HG03521 (cell line): Measurements from ENCODE around the gene CCDC93.
"Not testable (repeated sequence)": the region's sequence is repeated elsewhere in the genome, so short reads cannot be mapped to it uniquely, and the experiment has no call there.

ENCODE experiments used
- ATAC-seq: cut with Tn5 transposase; IDR thresholded peaks from one replicate; pipeline ENCODE4 v1.9.1; 2021; ENCODE audit warnings: mild to moderate bottlenecking, moderate library complexity; ENCODE audit not compliant: unreplicated experiment

CCDC93 gene

GRCh38 chr2:117923471-117923870 is 90.4 kb downstream of the CCDC93 start:
- not testable (repeated sequence) for ATAC-seq

GRCh38 chr2:117921520-117921919 is 92.3 kb downstream of the CCDC93 start:
- ATAC-seq: no peak

GRCh38 chr2:117918608-117919007 is 95.3 kb downstream of the CCDC93 start:
- no peak for ATAC-seq

- ATAC-seq: no peak
Measured at GRCh38 chr2:117917223-117917917, 96.5 kb downstream of the CCDC93 start.

DNA sequence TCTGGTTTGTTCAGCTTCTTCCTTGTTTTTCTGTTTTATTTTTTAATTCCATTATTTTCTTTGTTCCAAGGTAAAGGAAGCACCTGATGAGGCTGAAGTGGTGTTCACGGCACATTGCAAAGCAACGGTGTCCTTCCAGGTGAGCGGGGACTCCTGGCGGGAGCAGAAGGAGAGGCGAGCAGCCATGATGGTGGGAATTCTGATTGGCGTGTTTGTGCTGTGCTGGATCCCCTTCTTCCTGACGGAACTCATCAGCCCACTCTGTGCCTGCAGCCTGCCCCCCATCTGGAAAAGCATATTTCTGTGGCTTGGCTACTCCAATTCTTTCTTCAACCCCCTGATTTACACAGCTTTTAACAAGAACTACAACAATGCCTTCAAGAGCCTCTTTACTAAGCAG is 110.9 kb downstream of the CCDC93 start:
- ATAC-seq: no peak

GRCh38 chr2:117888897-117889296 is 125.0 kb downstream of the CCDC93 start:
- ATAC-seq: no peak

DNA sequence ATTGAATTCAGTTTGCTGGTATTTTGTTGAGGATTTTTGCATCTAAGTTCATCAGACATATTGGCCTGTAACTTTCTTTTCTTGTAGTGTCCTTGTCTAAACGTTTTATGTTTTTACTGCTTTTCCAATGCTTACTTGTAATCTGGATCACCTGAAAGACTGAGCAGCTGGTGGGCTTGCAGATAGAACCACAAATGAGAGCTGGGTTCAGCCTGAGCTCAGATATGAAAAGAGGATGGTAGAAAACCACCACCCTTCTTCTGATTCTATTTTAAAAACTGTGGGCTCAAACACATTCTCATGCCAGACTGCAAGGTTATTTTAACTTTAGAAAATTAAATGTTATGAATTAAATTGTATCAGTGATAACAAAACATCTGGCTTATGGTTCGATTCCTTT is 128.6 kb downstream of the CCDC93 start:
- no peak for ATAC-seq

- no peak for ATAC-seq
Measured at GRCh38 chr2:117879003-117879402, 134.9 kb downstream of the CCDC93 start.

DNA sequence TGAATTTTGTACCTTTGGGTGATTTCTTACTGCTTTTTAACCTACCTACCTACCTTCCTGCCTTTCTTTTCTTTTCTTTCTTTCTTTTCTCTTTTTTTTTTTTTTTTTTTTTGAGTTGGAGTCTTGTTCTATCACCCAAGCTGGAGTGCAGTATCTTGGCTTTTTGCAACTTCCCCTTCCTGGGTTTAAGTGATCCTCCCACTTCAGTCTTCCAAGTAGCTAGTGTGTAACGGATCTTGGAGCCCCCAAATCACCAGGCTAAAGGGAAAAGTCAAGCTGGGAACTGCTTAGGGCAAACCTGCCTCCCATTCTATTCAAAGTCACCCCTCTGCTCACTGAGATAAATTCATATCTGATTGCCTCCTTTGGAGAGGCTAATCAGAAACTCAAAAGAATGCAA is 138.1 kb downstream of the CCDC93 start:
- ATAC-seq: no peak
